Measurements from ENCODE around the gene IL4R. TPM values are rescaled to one million over a fixed set of nuclear protein-coding genes. Genes with fewer than 3 reads are reported as not detected.
A peak's percentile ranks its signal among the peaks of the same experiment; 100 is the strongest.

Gene IL4R
- total RNA-seq, 1 experiment from 2014 or later, result 25.1 TPM

- Histone ChIP-seq H3F3A (ENCODE audit: low read length, unreplicated experiment) (peaks cover 6% of the 10 kb centered on the region), H3K9me2 (replicated peaks; ENCODE audit: low read length) (no peaks in the 10 kb centered on the region), H3K36me3 (ENCODE audit: low read depth, low read length) (no peaks in the 10 kb centered on the region), H3K9me3 (ENCODE audit: low read length) (no peaks in the 10 kb centered on the region), H4K20me1 (ENCODE audit: low read length) (no peaks in the 10 kb centered on the region), H3K4me3 (ENCODE audit: low read length) (no peak overlapping the region), H3K79me2 (ENCODE audit: low read length) (peaks cover 30% of the 10 kb centered on the region), H3K27ac (ENCODE audit: low read length) (no peak overlapping the region), H2AFZ (ENCODE audit: low read length) (no peak overlapping the region), H3K9ac (ENCODE audit: low read length) (no peak overlapping the region), H3K4me1 (ENCODE audit: insufficient read depth, low read length) (peaks cover 38% of the 10 kb centered on the region), H3K27me3 (ENCODE audit: low read length) (no peaks in the 10 kb centered on the region), H3K4me2 (ENCODE audit: low read length) (no peak overlapping the region)
- ChIA-PET POLR2A (ENCODE audit: unreplicated experiment) (no interaction called here), CTCF (no interaction called here)
- TF ChIP-seq CTCF (conservative IDR thresholded peaks at IDR 0.05; ENCODE audit: low read depth, low read length), result no peak
- TF ChIP-seq EZH2 (IDR thresholded peaks at IDR 0.05; ENCODE audit: low read length, unreplicated experiment), result no peak
- TF ChIP-seq EZH2phosphoT487 (IDR thresholded peaks at IDR 0.05; ENCODE audit: borderline replicate concordance, low read length), result no peak
- no peak for DNase-seq
- no peak for ATAC-seq
- BruUV-seq (replicated peaks), result no TSS peak
- intact Hi-C loops (cut with micrococcal nuclease), result loop anchor here (10.0 kb wide), 1 partner anchor 49 kb away; the partner anchor contains the start of gene IL4R
These were observed 47.8 kb upstream of the IL4R start for GRCh38 chr16:27265982-27266381.

GRCh38 chr16:27267037-27267677 is 46.6 kb upstream of the IL4R start:
- H3K27ac ChIP-seq (ENCODE audit: low read length), result no peak overlapping the region
- H3K9me2 ChIP-seq (replicated peaks; ENCODE audit: low read length), result no peaks in the 10 kb centered on the region
- H3K79me2 ChIP-seq (ENCODE audit: low read length), result peaks cover 23% of the 10 kb centered on the region
- H3K4me2 ChIP-seq (ENCODE audit: low read length), result peak overlapping the region; percentile 95
- ATAC-seq (no peak), DNase-seq (no peak)
- H3K36me3 ChIP-seq (ENCODE audit: low read depth, low read length), result no peaks in the 10 kb centered on the region
- no peaks in the 10 kb centered on the region for H3K27me3 ChIP-seq (ENCODE audit: low read length)
- intact Hi-C loops (cut with micrococcal nuclease), result loop anchor here (10.0 kb wide), 1 partner anchor 48 kb away; the partner anchor contains the start of gene IL4R
- H2AFZ ChIP-seq (ENCODE audit: low read length), result no peak overlapping the region
- H3F3A ChIP-seq (ENCODE audit: low read length, unreplicated experiment), result peaks cover 6% of the 10 kb centered on the region
- no TSS peak for BruUV-seq (replicated peaks)
- TF ChIP-seq CTCF (conservative IDR thresholded peaks at IDR 0.05; ENCODE audit: low read depth, low read length) (no peak), EZH2phosphoT487 (IDR thresholded peaks at IDR 0.05; ENCODE audit: borderline replicate concordance, low read length) (no peak), EZH2 (IDR thresholded peaks at IDR 0.05; ENCODE audit: low read length, unreplicated experiment) (no peak)
- ChIA-PET POLR2A (ENCODE audit: unreplicated experiment) (no interaction called here), CTCF (no interaction called here)
- H4K20me1 ChIP-seq (ENCODE audit: low read length), result no peaks in the 10 kb centered on the region
- H3K4me3 ChIP-seq (ENCODE audit: low read length), result peak overlapping the region; percentile 85; the same call in 1 of the 2 replicates
- no peaks in the 10 kb centered on the region for H3K9me3 ChIP-seq (ENCODE audit: low read length)
- H3K9ac ChIP-seq (ENCODE audit: low read length), result no peak overlapping the region
- H3K4me1 ChIP-seq (ENCODE audit: insufficient read depth, low read length), result peaks cover 34% of the 10 kb centered on the region

All from PC-3 (cell line).